ENCODE measurements around the gene MOB1B.
"Not testable (repeated sequence)": the region's sequence is repeated elsewhere in the genome, so short reads cannot be mapped to it uniquely, and the experiment has no call there.

The MOB1B gene

GRCh38 chr4:70895811-70896491 is 6.2 kb upstream of the MOB1B start:
- Histone ChIP-seq H3K4me1 (ENCODE audit: insufficient read depth, low read length) (no peaks in the 10 kb centered on the region), H3K9ac (ENCODE audit: low read depth, low read length) (no peak overlapping the region), H3K36me3 (ENCODE audit: insufficient read depth, low read length) (no peaks in the 10 kb centered on the region), H3K9me3 (ENCODE audit: control insufficient read depth, insufficient read depth, low read length) (no peaks in the 10 kb centered on the region)

GRCh38 chr4:70898581-70898980 is 3.6 kb upstream of the MOB1B start:
- not testable (repeated sequence) for H3K9me3 ChIP-seq (ENCODE audit: control insufficient read depth, insufficient read depth, low read length); H3K9ac ChIP-seq (ENCODE audit: low read depth, low read length); H3K36me3 ChIP-seq (ENCODE audit: insufficient read depth, low read length); H3K4me1 ChIP-seq (ENCODE audit: insufficient read depth, low read length)

DNA sequence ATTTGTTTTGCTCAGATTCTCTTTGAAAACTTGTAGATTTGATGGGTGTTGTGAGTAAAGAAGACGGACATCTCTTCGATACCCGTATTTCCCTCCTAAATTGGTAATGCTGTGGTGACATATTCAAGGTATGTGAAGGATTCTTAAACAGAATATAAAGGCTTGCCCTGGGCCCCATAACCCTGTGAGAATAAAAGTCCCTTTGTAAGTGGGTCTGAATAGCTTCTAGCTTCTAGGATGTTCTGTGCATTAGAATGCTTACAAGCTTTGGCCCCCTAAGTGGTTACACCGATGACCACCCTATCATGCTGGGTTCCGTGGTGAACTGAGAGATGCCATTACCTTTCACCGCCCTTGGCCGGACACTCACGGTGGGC is 574 bp upstream of the MOB1B start:
- peak overlapping the region; percentile 62 for H3K9ac ChIP-seq (ENCODE audit: low read depth, low read length)
- H3K4me1 ChIP-seq (ENCODE audit: insufficient read depth, low read length) = no peaks in the 10 kb centered on the region
- no peaks in the 10 kb centered on the region for H3K9me3 ChIP-seq (ENCODE audit: control insufficient read depth, insufficient read depth, low read length)
- H3K36me3 ChIP-seq (ENCODE audit: insufficient read depth, low read length) = peaks cover 10% of the 10 kb centered on the region

GRCh38 chr4:70902577-70903290 is 565 bp downstream of the MOB1B start:
- no peaks in the 10 kb centered on the region for H3K4me1 ChIP-seq (ENCODE audit: insufficient read depth, low read length)

DNA sequence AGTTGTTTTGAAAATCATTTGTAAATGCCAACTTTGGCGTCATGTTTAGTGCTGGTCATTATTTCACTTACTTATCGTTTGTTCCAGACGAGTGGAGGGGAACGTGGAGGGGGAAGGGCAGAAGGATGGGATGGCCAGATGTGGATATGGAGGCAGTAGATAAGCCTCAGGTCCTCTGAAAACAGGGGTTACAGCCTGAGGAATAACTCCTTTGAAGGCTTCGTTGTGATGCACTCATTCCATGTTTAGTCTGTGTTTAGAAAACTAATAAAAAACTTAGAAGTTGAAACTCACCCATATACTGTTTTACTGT is 1.1 kb downstream of the MOB1B start:
- Histone ChIP-seq H3K9me3 (ENCODE audit: control insufficient read depth, insufficient read depth, low read length) (no peaks in the 10 kb centered on the region), H3K36me3 (ENCODE audit: insufficient read depth, low read length) (peaks cover 13% of the 10 kb centered on the region), H3K9ac (ENCODE audit: low read depth, low read length) (peak overlapping the region; percentile 62), H3K4me1 (ENCODE audit: insufficient read depth, low read length) (no peaks in the 10 kb centered on the region)

More at GRCh38 chr4:70902577-70903290, 565 bp downstream of the MOB1B start:
- no peaks in the 10 kb centered on the region for H3K9me3 ChIP-seq (ENCODE audit: control insufficient read depth, insufficient read depth, low read length)
- H3K36me3 ChIP-seq (ENCODE audit: insufficient read depth, low read length) = peaks cover 13% of the 10 kb centered on the region
- H3K9ac ChIP-seq (ENCODE audit: low read depth, low read length) = peak overlapping the region; percentile 62

DNA sequence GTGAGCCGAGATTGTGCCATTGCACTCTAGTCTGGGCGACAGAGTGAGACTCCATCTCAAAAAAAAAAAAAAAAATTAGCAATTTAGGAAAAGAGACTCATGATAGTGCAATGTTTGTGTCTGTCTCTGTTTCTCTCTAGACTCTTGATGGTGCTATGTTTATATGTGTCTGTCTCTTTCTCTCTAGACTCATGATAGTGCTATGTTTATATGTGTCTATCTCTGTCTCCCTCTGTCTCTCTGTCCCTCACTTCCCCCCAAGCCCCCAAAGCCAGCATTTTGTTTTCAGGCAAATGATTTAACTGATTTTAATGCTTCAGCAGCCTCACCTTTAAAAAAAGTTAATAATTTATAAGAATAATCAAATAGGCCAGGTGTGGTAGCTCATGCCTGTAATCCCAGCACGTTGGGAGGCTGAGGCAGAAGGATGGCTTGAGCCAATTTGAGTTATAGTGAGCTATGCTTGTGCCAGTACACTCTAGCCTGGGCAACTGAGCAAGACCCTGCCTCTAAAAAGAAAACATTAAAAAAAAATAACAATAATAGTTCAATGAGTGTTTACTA is 6.9 kb downstream of the MOB1B start:
- peaks cover 13% of the 10 kb centered on the region for H3K36me3 ChIP-seq (ENCODE audit: insufficient read depth, low read length)
- no peak overlapping the region for H3K9ac ChIP-seq (ENCODE audit: low read depth, low read length)
- H3K4me1 ChIP-seq (ENCODE audit: insufficient read depth, low read length) = no peaks in the 10 kb centered on the region
- no peaks in the 10 kb centered on the region for H3K9me3 ChIP-seq (ENCODE audit: control insufficient read depth, insufficient read depth, low read length)

DNA sequence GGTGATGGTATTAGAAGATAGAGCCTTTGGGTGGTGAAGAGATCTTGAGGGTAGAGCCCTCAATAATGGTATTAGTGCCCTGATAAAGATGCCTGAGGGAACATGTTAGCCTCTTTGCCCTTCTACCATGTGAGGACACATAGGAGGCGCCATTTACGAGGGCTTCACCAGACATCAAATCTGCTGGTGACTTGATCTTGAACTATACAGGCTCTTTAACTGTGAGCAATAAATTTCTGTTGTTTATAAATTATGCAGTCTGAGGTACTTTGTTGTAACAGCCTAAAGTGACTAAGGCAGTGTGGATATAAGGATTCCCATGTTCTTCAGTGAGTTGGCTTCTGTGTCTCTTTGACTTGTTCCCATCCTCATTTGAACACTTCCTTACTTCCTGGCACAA is 11.8 kb downstream of the MOB1B start:
- Histone ChIP-seq H3K9me3 (ENCODE audit: control insufficient read depth, insufficient read depth, low read length) (no peaks in the 10 kb centered on the region), H3K9ac (ENCODE audit: low read depth, low read length) (no peak overlapping the region), H3K36me3 (ENCODE audit: insufficient read depth, low read length) (no peaks in the 10 kb centered on the region), H3K4me1 (ENCODE audit: insufficient read depth, low read length) (no peaks in the 10 kb centered on the region)

- H3K9ac ChIP-seq (ENCODE audit: low read depth, low read length) = no peak overlapping the region
- no peaks in the 10 kb centered on the region for H3K4me1 ChIP-seq (ENCODE audit: insufficient read depth, low read length)
- H3K36me3 ChIP-seq (ENCODE audit: insufficient read depth, low read length) = no peaks in the 10 kb centered on the region
- no peaks in the 10 kb centered on the region for H3K9me3 ChIP-seq (ENCODE audit: control insufficient read depth, insufficient read depth, low read length)
Observed at GRCh38 chr4:70914631-70915030, 12.5 kb downstream of the MOB1B start.

DNA sequence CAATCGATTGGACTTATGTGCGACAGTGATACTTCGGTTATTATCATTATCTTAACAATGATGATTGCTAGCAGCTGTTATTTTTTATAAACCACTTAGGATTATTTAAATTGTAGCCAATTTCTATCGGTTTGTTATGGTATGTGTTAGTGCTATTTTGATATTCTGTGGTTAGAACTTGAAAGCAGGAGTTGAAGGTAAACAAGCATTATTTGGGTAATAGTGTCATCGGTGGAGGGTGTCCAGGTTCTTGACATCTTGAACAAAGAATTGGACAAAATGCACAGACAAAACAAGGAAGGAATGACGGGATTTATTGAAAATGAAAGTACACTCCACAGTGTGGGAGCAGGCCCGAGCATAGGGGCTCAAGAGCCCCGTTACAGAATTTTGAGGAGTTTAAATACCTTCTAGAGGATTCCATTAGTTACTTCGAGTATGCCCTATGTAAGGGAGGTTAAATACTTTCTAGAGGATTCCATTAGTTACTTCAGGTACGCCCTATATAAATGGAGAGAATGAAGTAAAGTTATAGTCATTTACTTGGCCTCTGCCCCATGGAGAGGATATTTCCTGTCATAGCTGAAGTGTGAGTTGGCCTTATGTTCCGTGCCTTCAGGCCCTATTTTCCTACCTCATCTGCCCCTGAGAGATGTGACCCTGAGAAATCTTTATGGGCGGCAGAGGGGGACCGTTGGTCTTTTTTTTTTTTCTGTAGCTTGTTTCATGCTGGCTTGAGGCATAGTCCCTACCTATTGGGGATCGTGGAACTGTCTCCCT is 13.1 kb downstream of the MOB1B start:
- no peaks in the 10 kb centered on the region for H3K4me1 ChIP-seq (ENCODE audit: insufficient read depth, low read length)
- no peak overlapping the region for H3K9ac ChIP-seq (ENCODE audit: low read depth, low read length)
- H3K9me3 ChIP-seq (ENCODE audit: control insufficient read depth, insufficient read depth, low read length) = no peaks in the 10 kb centered on the region; the same call in 1 of the 2 replicates
- H3K36me3 ChIP-seq (ENCODE audit: insufficient read depth, low read length) = no peaks in the 10 kb centered on the region

GRCh38 chr4:70915874-70916559 is 13.8 kb downstream of the MOB1B start:
- Histone ChIP-seq H3K4me1 (ENCODE audit: insufficient read depth, low read length) (no peaks in the 10 kb centered on the region), H3K9me3 (ENCODE audit: control insufficient read depth, insufficient read depth, low read length) (peaks cover 7% of the 10 kb centered on the region), H3K9ac (ENCODE audit: low read depth, low read length) (no peak overlapping the region), H3K36me3 (ENCODE audit: insufficient read depth, low read length) (no peaks in the 10 kb centered on the region)

DNA sequence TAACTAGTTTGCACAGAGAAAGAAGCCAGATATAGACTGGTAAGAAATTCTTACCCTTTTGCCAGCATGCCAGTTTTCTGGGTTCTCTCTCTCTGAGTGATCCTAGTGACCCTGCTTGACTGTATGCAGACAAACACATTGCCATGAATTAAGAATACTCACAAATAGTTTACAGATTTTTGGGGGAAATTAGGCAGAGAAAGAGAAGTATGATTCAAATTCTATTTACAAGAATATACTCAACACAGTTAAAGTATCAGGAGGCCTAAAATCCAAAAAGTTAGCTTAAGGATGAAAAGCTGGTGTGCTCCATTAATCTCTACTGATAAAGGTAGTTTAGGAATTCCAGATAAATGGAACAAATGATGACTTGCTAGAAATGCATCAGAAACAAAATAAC is 18.4 kb downstream of the MOB1B start:
- Histone ChIP-seq H3K9me3 (ENCODE audit: control insufficient read depth, insufficient read depth, low read length) (peaks cover 8% of the 10 kb centered on the region), H3K4me1 (ENCODE audit: insufficient read depth, low read length) (peaks cover 4% of the 10 kb centered on the region), H3K36me3 (ENCODE audit: insufficient read depth, low read length) (no peaks in the 10 kb centered on the region), H3K9ac (ENCODE audit: low read depth, low read length) (no peak overlapping the region)

DNA sequence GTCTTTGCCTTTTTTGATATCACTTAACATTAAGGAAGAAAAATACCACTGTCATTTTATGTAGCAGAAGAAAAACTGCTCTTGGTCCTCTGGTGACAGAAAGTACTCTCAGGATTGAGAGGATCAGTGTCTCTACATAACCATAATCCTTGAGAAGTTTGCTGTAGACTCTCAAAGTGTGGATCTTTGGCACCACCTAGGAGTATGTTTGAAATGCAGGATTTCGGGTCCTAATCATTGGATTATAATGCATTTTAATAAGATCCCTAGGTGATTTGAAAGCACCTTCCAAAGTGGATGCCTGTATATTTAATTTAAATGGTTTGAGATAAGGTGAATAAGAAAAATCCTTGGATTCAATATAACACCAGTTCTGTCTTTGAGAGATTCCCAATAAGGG is 23.2 kb downstream of the MOB1B start:
- no peaks in the 10 kb centered on the region for H3K36me3 ChIP-seq (ENCODE audit: insufficient read depth, low read length)
- H3K9ac ChIP-seq (ENCODE audit: low read depth, low read length) = no peak overlapping the region
- H3K4me1 ChIP-seq (ENCODE audit: insufficient read depth, low read length) = peaks cover 11% of the 10 kb centered on the region
- peaks cover 7% of the 10 kb centered on the region for H3K9me3 ChIP-seq (ENCODE audit: control insufficient read depth, insufficient read depth, low read length)

DNA sequence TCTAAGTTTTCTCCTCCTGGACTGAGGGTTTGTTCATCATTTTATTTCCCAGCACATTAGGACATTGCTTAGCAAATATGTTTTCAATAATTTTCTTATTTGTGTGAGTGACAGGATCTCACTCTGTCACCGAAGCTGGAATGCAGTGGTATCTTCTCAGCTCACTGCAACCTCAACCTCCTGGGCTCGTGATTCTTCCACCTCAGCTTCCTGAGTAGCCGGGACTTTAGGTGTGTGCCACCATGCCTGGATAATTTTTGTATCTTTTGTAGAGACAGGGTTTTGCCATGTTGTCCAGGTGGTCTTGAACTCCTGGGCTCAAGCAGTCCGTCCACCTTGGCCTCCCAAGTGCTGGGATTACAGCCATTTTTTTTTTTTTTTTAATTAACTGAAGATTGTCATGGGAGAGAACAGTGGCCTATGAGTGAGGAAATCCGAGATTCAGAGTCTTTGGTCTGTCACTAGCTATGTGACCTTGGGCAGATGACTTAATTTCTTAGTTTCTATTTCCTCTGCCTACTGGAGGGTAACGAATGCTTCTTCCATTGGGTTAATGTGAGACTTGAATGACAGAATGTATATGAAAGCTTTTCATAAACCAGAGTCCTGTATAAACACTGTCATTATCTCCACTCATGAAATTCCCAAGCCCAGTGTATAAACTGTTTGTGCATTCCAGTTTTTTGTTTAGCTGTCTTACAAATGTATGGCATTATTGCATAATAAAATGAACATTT is 23.9 kb downstream of the MOB1B start:
- H3K9ac ChIP-seq (ENCODE audit: low read depth, low read length) = no peak overlapping the region
- H3K9me3 ChIP-seq (ENCODE audit: control insufficient read depth, insufficient read depth, low read length) = peaks cover under 1% of the 10 kb centered on the region; the same call in 1 of the 2 replicates
- no peaks in the 10 kb centered on the region for H3K36me3 ChIP-seq (ENCODE audit: insufficient read depth, low read length)
- H3K4me1 ChIP-seq (ENCODE audit: insufficient read depth, low read length) = peaks cover 11% of the 10 kb centered on the region

Measured in ES-I3 (cell line).